ENCODE data around the gene CD63. TPM values are rescaled to one million over a fixed set of nuclear protein-coding genes. Genes with fewer than 3 reads are reported as not detected.

Gene CD63
- total RNA-seq, 6 donors from 2014 or later: 399 to 1,448 (median 972) TPM

DNA sequence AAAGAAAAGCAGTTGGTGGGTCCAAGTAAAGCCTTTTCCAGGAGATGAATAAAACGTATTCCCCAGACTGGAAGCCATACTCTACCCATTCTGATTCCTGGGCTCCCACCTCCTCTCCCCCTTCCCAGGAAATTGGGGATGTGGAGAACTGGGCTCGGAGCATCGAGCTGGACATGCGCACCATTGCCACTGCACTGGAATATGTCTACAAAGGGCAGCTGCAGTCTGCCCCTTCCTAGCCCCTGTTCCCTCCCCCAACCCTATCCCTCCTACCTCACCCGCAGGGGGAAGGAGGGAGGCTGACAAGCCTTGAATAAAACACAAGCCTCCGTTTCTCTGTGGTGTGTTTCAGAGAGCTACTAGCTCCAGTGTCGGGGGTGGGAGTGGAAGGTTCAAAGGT is 9.4 kb downstream of the CD63 start:
- Histone ChIP-seq H3K4me1 (peaks cover 36 to 73% (median 43%) of the 10 kb centered on the region in 4 donors), H3K36me3 (peaks cover 5 to 23% (median 14%) of the 10 kb centered on the region in 4 donors), H3K9me3 (no peaks in the 10 kb centered on the region), H3K27ac (peak overlapping the region in 2 of 4 donors; percentile 30 to 97), H3K4me3 (no peak overlapping the region), H3K27me3 (no peaks in the 10 kb centered on the region)
- no peak for ATAC-seq (ENCODE audit: low FRiP score in 2 of 2)
- WGBS, 2 donors: 85 to 91% methylated on average over 7 of the region's 7 CpGs
- no peak for DNase-seq
- TF ChIP-seq, protein P1, sequence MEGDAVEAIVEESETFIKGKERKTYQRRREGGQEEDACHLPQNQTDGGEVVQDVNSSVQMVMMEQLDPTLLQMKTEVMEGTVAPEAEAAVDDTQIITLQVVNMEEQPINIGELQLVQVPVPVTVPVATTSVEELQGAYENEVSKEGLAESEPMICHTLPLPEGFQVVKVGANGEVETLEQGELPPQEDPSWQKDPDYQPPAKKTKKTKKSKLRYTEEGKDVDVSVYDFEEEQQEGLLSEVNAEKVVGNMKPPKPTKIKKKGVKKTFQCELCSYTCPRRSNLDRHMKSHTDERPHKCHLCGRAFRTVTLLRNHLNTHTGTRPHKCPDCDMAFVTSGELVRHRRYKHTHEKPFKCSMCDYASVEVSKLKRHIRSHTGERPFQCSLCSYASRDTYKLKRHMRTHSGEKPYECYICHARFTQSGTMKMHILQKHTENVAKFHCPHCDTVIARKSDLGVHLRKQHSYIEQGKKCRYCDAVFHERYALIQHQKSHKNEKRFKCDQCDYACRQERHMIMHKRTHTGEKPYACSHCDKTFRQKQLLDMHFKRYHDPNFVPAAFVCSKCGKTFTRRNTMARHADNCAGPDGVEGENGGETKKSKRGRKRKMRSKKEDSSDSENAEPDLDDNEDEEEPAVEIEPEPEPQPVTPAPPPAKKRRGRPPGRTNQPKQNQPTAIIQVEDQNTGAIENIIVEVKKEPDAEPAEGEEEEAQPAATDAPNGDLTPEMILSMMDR (IDR thresholded peaks at IDR 0.05): no peak
- TF ChIP-seq EP300 (IDR thresholded peaks at IDR 0.05): no peak
- TF ChIP-seq POLR2A (IDR thresholded peaks at IDR 0.05): no peak

DNA sequence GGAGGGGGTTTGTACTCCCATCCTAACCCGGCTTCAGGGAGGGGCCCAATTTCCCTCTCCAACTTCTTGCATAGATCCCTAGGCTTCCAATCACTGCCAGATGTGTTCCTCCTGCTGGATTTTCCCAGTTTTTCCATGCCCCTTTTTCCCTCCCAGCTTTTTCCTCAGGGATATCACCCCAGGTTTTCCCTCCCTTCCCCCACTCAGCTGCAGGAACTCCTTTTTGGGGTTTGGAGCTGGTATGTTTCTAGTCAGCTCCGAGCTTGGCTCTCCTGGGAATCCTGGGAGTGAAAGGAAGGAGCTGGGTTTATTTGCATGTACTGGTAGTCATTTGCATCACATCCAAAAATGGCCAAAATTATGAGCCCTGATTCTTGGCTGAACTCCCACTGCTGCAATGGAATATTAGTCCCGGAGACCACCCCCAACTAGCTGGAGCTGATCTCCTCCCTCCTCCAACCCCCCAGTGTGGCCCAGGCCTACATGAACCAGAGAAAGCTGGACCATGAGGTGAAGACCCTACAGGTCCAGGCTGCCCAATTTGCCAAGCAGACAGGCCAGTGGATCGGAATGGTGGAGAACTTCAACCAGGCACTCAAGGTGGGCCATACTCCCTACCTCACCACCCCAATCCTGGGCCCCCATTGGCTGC is 10.1 kb downstream of the CD63 start:
- ATAC-seq (ENCODE audit: low FRiP score in 2 of 2) (no peak), DNase-seq (no peak)
- Histone ChIP-seq H3K27me3 (no peaks in the 10 kb centered on the region), H3K9me3 (no peaks in the 10 kb centered on the region), H3K27ac (peak overlapping the region in 3 of 4 donors; percentile 44 to 97 (median 93)), H3K4me1 (peaks cover 36 to 67% (median 42%) of the 10 kb centered on the region in 4 donors), H3K4me3 (no peak overlapping the region), H3K36me3 (peaks cover 0 to 16% (median 8%) of the 10 kb centered on the region in 4 donors)
- TF ChIP-seq, protein P1 (IDR thresholded peaks at IDR 0.05): no peak
- no peak for TF ChIP-seq EP300 (IDR thresholded peaks at IDR 0.05)
- TF ChIP-seq POLR2AphosphoS5 (IDR thresholded peaks at IDR 0.05): no peak
- no peak for TF ChIP-seq POLR2A (IDR thresholded peaks at IDR 0.05)
- 69 to 84% methylated on average over 3 to 4 of the region's 4 CpGs for WGBS, 2 donors

DNA sequence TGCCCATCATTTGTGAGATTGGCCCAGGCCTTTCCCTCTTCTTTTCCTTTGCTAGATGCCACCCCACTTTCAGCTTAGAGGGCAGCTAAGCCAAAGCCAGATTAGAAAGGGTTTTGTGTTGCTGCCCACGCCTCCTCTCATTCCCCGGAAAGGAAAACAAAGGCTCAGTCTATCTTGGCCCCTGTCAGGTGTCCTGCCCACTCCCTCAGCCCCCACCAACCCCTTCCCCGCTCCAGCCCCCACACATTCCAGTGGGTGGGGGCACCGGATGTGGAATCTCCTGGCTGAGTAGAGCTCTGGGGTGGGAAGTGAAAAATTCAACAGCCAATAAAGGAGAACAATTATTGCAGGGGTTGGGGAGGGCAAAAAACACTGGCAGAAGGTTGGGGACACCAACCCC is 10.8 kb downstream of the CD63 start:
- no peaks in the 10 kb centered on the region for H3K9me3 ChIP-seq
- H3K27ac ChIP-seq: peak overlapping the region in 3 of 4 donors; percentile 44 to 97 (median 93)
- peaks cover 0 to 9% (median 6%) of the 10 kb centered on the region in 4 donors for H3K36me3 ChIP-seq
- WGBS, 2 donors: 42 to 48% methylated on average over 4 of the region's 4 CpGs
- H3K27me3 ChIP-seq: no peaks in the 10 kb centered on the region
- DNase-seq (no peak), ATAC-seq (ENCODE audit: low FRiP score in 2 of 2) (no peak)
- no peak overlapping the region for H3K4me3 ChIP-seq
- peaks cover 32 to 63% (median 41%) of the 10 kb centered on the region in 4 donors for H3K4me1 ChIP-seq
- TF ChIP-seq POLR2AphosphoS5 (IDR thresholded peaks at IDR 0.05): no peak
- TF ChIP-seq, protein P1 (IDR thresholded peaks at IDR 0.05): no peak
- TF ChIP-seq EP300 (IDR thresholded peaks at IDR 0.05): no peak
- TF ChIP-seq POLR2A (IDR thresholded peaks at IDR 0.05): no peak

DNA sequence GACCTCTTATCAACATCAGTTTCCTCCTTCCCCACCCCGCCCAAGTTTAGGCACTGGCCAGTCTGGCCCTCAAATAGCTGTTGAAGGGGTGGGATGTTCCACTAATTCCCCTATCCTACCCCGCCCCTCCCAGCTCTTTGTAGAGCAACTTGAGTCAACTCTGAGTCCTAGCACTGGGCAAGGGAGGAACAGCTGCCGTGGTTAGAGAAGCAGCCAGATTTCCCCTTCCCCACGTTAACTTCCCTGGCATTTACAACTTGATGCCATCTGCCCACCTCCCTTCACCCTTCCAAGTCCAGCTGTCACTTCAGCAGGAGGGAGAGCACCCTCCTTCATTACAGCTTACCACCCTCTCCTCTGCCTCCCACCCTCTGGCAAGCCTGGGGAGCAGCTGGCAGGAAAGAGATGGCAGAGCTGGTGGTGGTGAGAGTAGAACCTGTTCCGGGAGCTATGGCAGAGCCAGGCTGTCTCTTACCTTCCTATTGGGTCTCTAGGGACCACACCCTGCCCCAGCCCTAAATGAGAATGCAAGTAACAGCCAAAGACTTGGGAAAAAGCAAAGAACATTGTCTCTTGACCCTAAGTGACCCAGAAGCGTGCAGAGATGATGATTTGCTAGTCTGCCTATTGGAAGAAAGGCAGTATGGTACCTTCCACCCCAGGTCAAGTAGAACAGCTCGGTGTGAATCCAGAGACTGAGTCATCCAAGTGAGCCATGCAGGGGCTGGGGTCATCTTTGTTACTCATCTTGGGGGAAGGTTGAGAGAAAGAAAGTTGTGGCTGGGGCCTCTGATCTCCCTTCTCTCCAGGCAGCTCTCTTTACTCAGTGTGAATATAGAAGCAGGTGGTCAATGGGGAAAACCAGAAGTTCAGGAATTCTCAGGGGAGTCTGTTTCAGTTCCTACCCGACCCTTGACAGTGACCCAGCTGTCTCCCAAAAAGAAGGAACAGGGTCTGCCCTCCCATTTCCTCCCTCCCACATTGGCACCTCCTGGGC is 11.5 kb downstream of the CD63 start:
- H3K9me3 ChIP-seq: no peaks in the 10 kb centered on the region
- H3K27me3 ChIP-seq: no peaks in the 10 kb centered on the region
- DNase-seq (no peak), ATAC-seq (ENCODE audit: low FRiP score in 2 of 2) (no peak)
- H3K4me1 ChIP-seq: peaks cover 32 to 63% (median 41%) of the 10 kb centered on the region in 4 donors
- peak overlapping the region in 3 of 4 donors; percentile 87 to 97 (median 89) for H3K4me3 ChIP-seq
- WGBS, 2 donors: 40 to 46% methylated on average over 8 of the region's 8 CpGs
- TF ChIP-seq POLR2A (IDR thresholded peaks at IDR 0.05): no peak
- no peak for TF ChIP-seq EP300 (IDR thresholded peaks at IDR 0.05)
- no peak for TF ChIP-seq POLR2AphosphoS5 (IDR thresholded peaks at IDR 0.05)
- H3K36me3 ChIP-seq: peaks cover 0 to 6% (median 2%) of the 10 kb centered on the region in 4 donors
- H3K27ac ChIP-seq: peak overlapping the region; percentile 93 to 97 (median 94)

DNA sequence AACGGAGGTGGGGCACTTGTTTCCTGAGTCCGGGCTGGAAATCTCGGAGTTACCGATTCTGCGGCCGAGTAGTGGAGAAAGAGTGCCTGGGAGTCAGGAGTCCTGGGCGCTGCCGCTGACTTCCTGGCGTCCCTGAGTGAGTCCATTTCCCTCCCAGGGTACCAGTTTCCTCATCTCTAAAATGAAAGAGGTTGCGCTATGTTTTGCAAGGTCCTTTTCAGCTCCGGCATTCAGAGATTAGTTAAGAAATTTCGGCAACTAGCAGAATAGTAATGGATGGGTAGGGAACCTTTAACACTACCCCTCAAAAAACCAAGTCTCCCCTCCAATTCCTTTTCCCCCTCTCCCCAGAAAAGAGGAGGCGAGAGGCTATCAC is 12.2 kb downstream of the CD63 start:
- Histone ChIP-seq H3K36me3 (peaks cover 0 to 6% (median 2%) of the 10 kb centered on the region in 4 donors), H3K9me3 (no peaks in the 10 kb centered on the region), H3K27me3 (no peaks in the 10 kb centered on the region), H3K4me3 (peak overlapping the region; percentile 78 to 97 (median 88)), H3K4me1 (peaks cover 32 to 63% (median 41%) of the 10 kb centered on the region in 4 donors), H3K27ac (peak overlapping the region; percentile 93 to 97 (median 94))
- DNase-seq: no peak
- ATAC-seq (ENCODE audit: low FRiP score in 2 of 2): peak; percentile 1 to 26
- WGBS, 2 donors: 6 to 11% methylated on average over 6 to 13 of the region's 13 CpGs
- no peak for TF ChIP-seq POLR2A (IDR thresholded peaks at IDR 0.05)
- no peak for TF ChIP-seq EP300 (IDR thresholded peaks at IDR 0.05)
- TF ChIP-seq, protein P1 (IDR thresholded peaks at IDR 0.05): peak in 1 of 6 experiments; percentile 18
